HepG2 (cell line): ENCODE data around the gene EPO. TPM values are rescaled to one million over a fixed set of nuclear protein-coding genes. Genes with fewer than 3 reads are reported as not detected.

Source experiments
- GLI4 ChIP-seq: sonication (generic); formaldehyde crosslinking; IDR thresholded peaks from 2 replicates; pipeline ENCODE4 v1.5.1; 2020; ENCODE audit warnings: missing genetic modification reagents, mild to moderate bottlenecking, moderate library complexity, borderline replicate concordance
- RAD21 ChIP-seq: fragments of 450-650 bp; formaldehyde crosslinking; IDR thresholded peaks from 2 replicates; pipeline ENCODE4 v1.5.0; 2020; ENCODE audit warnings: mild to moderate bottlenecking
- ZBTB43 ChIP-seq: sonication (generic); formaldehyde crosslinking; conservative IDR thresholded peaks from 2 replicates; pipeline ENCODE4 v1.4.0; 2020; ENCODE audit warnings: missing genetic modification reagents
- ZNF687 ChIP-seq: sonication (generic); formaldehyde crosslinking; IDR thresholded peaks from 2 replicates; pipeline ENCODE4 v1.5.1; 2020; ENCODE audit warnings: mild to moderate bottlenecking, missing genetic modification reagents, moderate library complexity
- polyA plus RNA-seq, 8 experiments: library from polyadenylated mRNA; depleted of rRNA in 3 of 8; stranded (reverse) in 7 of 8; unstranded in 1 of 8; fragments of >200 nt; fragmentation: Illumina TruSeq in 4 of 8; extraction: Trizol in 4 of 8; gene quantifications; 2 replicates each; pipeline versions ENCODE4 v1.2.1 to v1.2.3, GENCODE V29; 2011 to 2016; ENCODE audit warnings: low read depth in 4 of 8, missing spikeins in 1 of 8, mixed read lengths in 1 of 8; ENCODE audit not compliant: insufficient read depth in 1 of 8
- total RNA-seq, 5 experiments: library from RNA; depleted of rRNA; stranded (reverse); fragments of >200 nt; fragmentation: Illumina TruSeq; extraction: Trizol; gene quantifications; 2 replicates each; pipeline ENCODE4 v1.2.3, GENCODE V29; 2016; ENCODE audit warnings: low read depth in 1 of 5
- TF ChIP-seq, protein P1 (sequence below): IDR thresholded peaks from 2 replicates; pipeline ENCODE4 v1.6.1; 2018; ENCODE audit warnings: missing genetic modification reagents, mild to moderate bottlenecking, missing compliant biosample characterization

The EPO gene
- total and polyA plus RNA-seq, 2 of the 13 experiments (the other 11 are each of a cell fraction or from before 2014, with no cell fraction given): 10.3 to 25.7 TPM

DNA sequence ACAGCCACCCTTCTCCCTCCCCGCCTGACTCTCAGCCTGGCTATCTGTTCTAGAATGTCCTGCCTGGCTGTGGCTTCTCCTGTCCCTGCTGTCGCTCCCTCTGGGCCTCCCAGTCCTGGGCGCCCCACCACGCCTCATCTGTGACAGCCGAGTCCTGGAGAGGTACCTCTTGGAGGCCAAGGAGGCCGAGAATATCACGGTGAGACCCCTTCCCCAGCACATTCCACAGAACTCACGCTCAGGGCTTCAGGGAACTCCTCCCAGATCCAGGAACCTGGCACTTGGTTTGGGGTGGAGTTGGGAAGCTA is 1.2 kb downstream of the EPO start (continued):
- peak; percentile 1; the same call in 1 of the 2 replicates for TF ChIP-seq ZNF687 (CRISPR knock-in tag)
- TF ChIP-seq, protein P1, sequence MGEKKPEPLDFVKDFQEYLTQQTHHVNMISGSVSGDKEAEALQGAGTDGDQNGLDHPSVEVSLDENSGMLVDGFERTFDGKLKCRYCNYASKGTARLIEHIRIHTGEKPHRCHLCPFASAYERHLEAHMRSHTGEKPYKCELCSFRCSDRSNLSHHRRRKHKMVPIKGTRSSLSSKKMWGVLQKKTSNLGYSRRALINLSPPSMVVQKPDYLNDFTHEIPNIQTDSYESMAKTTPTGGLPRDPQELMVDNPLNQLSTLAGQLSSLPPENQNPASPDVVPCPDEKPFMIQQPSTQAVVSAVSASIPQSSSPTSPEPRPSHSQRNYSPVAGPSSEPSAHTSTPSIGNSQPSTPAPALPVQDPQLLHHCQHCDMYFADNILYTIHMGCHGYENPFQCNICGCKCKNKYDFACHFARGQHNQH: no peak
- no peak for TF ChIP-seq RAD21 (CRISPR knock-in tag)
- TF ChIP-seq GLI4 (CRISPR knock-in tag): no peak
- TF ChIP-seq ZBTB43 (CRISPR knock-in tag): no peak
